Loucy (cell line): Measurements from ENCODE around the gene TIFAB.

Source experiments
- CTCF ChIP-seq: fragments of 200-600 bp; sonication (generic); conservative IDR thresholded peaks from 2 replicates; pipeline ENCODE4 v1.5.1; 2014; ENCODE audit warnings: mild to moderate bottlenecking, antibody characterized with exemption, low read length
- EZH2phosphoT487 ChIP-seq: fragments of 200-600 bp; IDR thresholded peaks from 2 replicates; pipeline ENCODE4 v1.6.1; 2018; ENCODE audit warnings: antibody characterized with exemption, mild to moderate bottlenecking, moderate library complexity, borderline replicate concordance

GRCh38 chr5:135402031-135402430 is 50.1 kb downstream of the TIFAB start:
- TF ChIP-seq CTCF (no peak), EZH2phosphoT487 (no peak)
